WERI-Rb-1 (cell line): Measurements from ENCODE around the gene OR52W1.

Experiments used
- DNase-seq: peaks from one replicate; pipeline ENCODE4 v3.0.0-alpha.2; 2020
- H3K27ac ChIP-seq: fragments of 250-450 bp; sonication (Bioruptor Pico); 2 replicates; pipeline ENCODE4 v1.5.1; 2020; ENCODE audit warnings: mild to moderate bottlenecking, moderate library complexity
- H3K27me3 ChIP-seq: fragments of 250-450 bp; sonication (Bioruptor Pico); 2 replicates; pipeline ENCODE4 v1.5.1; 2021; ENCODE audit warnings: mild to moderate bottlenecking, low read depth, moderate library complexity; ENCODE audit not compliant: insufficient read depth, severe bottlenecking
- H3K36me3 ChIP-seq: fragments of 250-450 bp; sonication (Bioruptor Pico); 2 replicates; pipeline ENCODE4 v1.5.1; 2020; ENCODE audit warnings: mild to moderate bottlenecking, moderate library complexity
- H3K4me3 ChIP-seq: 2 replicates; pipeline ENCODE4 v1.5.1; 2011; ENCODE audit warnings: low read depth, mild to moderate bottlenecking, control low read depth, low read length
- H3K9me3 ChIP-seq: fragments of 250-450 bp; sonication (Bioruptor Pico); 2 replicates; pipeline ENCODE4 v1.5.1; 2021; ENCODE audit warnings: mild to moderate bottlenecking, moderate library complexity; ENCODE audit not compliant: severe bottlenecking
- CTCF ChIP-seq: IDR thresholded peaks from 2 replicates; pipeline ENCODE4 v1.5.1; 2011; ENCODE audit warnings: low read depth, mild to moderate bottlenecking, control low read depth, inconsistent platforms, low read length

Gene OR52W1

GRCh38 chr11:6201481-6201880, 2.5 kb downstream of the OR52W1 start:
- no peak overlapping the region for H3K4me3 ChIP-seq
- H3K36me3 ChIP-seq = no peaks in the 10 kb centered on the region; the same call in 1 of the 2 replicates
- no peaks in the 10 kb centered on the region for H3K9me3 ChIP-seq
- DNase-seq = no peak
- TF ChIP-seq CTCF = no peak
- no peak overlapping the region for H3K27ac ChIP-seq
- no peaks in the 10 kb centered on the region for H3K27me3 ChIP-seq

- DNase-seq = no peak
- Histone ChIP-seq H3K27me3 (no peaks in the 10 kb centered on the region), H3K4me3 (no peak overlapping the region), H3K9me3 (no peaks in the 10 kb centered on the region), H3K36me3 (no peaks in the 10 kb centered on the region; the same call in 1 of the 2 replicates), H3K27ac (no peak overlapping the region)
- no peak for TF ChIP-seq CTCF
Measured at GRCh38 chr11:6202041-6202440, 3.0 kb downstream of the OR52W1 start.

- no peak overlapping the region for H3K27ac ChIP-seq
- no peaks in the 10 kb centered on the region for H3K9me3 ChIP-seq
- no peaks in the 10 kb centered on the region; the same call in 1 of the 2 replicates for H3K36me3 ChIP-seq
- H3K27me3 ChIP-seq = no peaks in the 10 kb centered on the region
- no peak for DNase-seq
- TF ChIP-seq CTCF = no peak
- H3K4me3 ChIP-seq = no peak overlapping the region
Measured at GRCh38 chr11:6203327-6203726, 4.3 kb downstream of the OR52W1 start.

- Histone ChIP-seq H3K27ac (no peak overlapping the region), H3K9me3 (no peaks in the 10 kb centered on the region), H3K36me3 (no peaks in the 10 kb centered on the region; the same call in 1 of the 2 replicates), H3K4me3 (no peak overlapping the region), H3K27me3 (no peaks in the 10 kb centered on the region)
- DNase-seq = no peak
- TF ChIP-seq CTCF = no peak
Measured at GRCh38 chr11:6204706-6205105, 5.7 kb downstream of the OR52W1 start.

GRCh38 chr11:6205366-6205765, 6.3 kb downstream of the OR52W1 start, which contains the start of gene C11orf42:
Gene C11orf42, plus strand, starts transcription at chr11:6205557. Its CDS starts 59 bp downstream, at chr11:6205616.
- no peak for TF ChIP-seq CTCF
- H3K27me3 ChIP-seq = no peaks in the 10 kb centered on the region
- DNase-seq = no peak
- no peak within 1 kb of the TSS for H3K27ac ChIP-seq
- no peak within 1 kb of the TSS for H3K4me3 ChIP-seq
- H3K36me3 ChIP-seq = no peaks in the 10 kb centered on the region; the same call in 1 of the 2 replicates
- no peaks in the 10 kb centered on the region for H3K9me3 ChIP-seq

GRCh38 chr11:6206456-6207180, 7.6 kb downstream of the OR52W1 start:
- no peaks in the 10 kb centered on the region for H3K9me3 ChIP-seq
- H3K4me3 ChIP-seq = no peak overlapping the region
- H3K36me3 ChIP-seq = peaks cover 4% of the 10 kb centered on the region
- no peak for DNase-seq
- no peak for TF ChIP-seq CTCF
- H3K27ac ChIP-seq = no peak overlapping the region
- H3K27me3 ChIP-seq = no peaks in the 10 kb centered on the region
